Measurements from ENCODE around the gene MOK. TPM values are rescaled to one million over a fixed set of nuclear protein-coding genes. Genes with fewer than 3 reads are reported as not detected.
A peak's percentile ranks its signal among the peaks of the same experiment; 100 is the strongest.

MOK gene
- total RNA-seq, 4 donors from 2014 or later: 1.3 to 2.8 (median 2.3) TPM

DNA sequence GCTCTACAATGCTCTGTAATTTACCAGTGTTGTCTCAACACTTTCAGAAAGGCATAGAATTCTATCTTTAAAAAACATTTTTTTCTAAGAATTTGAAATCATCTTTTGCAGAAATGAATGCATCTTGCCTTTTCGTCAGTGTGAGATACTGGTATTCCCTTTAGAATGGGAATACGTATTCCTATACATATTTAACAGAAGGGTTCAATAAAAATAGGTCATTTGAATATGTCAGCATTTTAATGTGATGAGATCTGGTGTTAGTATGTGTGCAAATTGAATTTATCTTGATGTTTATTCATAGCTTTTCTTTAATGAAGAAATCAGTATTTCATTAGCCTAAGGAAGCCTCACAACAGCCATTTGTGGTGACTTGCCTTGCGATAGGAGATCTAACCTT is 121.1 kb downstream of the MOK start:
- Histone ChIP-seq H3K27ac (peak overlapping the region in 3 of 4 donors; percentile 2 to 80 (median 62)), H3K4me1 (peaks cover 74 to 77% of the 10 kb centered on the region in 2 donors), H3K36me3 (no peaks in the 10 kb centered on the region), H3K27me3 (no peaks in the 10 kb centered on the region), H3K4me3 (no peak overlapping the region), H3K9me3 (no peaks in the 10 kb centered on the region)
- DNase-seq: no peak
- TF ChIP-seq, protein P1, sequence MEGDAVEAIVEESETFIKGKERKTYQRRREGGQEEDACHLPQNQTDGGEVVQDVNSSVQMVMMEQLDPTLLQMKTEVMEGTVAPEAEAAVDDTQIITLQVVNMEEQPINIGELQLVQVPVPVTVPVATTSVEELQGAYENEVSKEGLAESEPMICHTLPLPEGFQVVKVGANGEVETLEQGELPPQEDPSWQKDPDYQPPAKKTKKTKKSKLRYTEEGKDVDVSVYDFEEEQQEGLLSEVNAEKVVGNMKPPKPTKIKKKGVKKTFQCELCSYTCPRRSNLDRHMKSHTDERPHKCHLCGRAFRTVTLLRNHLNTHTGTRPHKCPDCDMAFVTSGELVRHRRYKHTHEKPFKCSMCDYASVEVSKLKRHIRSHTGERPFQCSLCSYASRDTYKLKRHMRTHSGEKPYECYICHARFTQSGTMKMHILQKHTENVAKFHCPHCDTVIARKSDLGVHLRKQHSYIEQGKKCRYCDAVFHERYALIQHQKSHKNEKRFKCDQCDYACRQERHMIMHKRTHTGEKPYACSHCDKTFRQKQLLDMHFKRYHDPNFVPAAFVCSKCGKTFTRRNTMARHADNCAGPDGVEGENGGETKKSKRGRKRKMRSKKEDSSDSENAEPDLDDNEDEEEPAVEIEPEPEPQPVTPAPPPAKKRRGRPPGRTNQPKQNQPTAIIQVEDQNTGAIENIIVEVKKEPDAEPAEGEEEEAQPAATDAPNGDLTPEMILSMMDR (IDR thresholded peaks at IDR 0.05 in 4 of 5, conservative IDR thresholded peaks at IDR 0.05 in 1 of 5): no peak
- TF ChIP-seq POLR2A (IDR thresholded peaks at IDR 0.05): no peak
- in situ Hi-C loops (cut with MboI; ENCODE audit: low sequenced_read_pairs in 4 of 4): no loop called here
- intact Hi-C loops (cut with DNase I; ENCODE audit: low total_unique reads): no loop called here
- ATAC-seq: no peak

DNA sequence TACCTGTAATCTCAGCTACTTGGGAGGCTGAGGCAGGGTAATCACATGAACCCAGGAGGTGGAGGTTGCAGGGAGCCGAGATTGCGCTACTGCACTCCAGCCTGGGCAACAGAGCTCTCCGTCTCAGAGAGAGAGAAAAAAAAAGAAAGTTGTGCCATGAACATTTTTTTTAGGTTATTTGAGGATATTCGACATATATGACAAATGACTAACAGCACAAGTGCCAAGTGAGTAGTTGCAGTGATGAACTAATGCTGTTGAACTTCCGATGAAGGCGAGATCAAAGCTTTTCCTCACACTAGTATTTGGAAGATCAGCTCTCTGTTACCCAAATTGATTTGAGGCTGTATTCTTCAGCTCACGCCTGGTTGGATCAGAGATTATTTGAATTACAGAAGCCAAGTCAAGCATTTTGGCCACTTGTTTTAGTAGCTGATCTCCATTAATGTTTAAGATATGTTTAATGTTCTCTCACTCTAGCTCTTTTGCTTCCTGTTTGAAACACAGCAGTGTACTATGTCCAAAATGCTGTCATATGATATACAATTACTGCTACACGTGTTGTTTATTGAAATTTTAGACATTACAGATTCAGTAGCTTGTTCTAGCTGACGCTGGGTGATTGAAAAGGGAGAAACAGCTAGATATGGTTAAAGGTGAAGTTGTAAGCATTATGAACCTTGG is 121.9 kb downstream of the MOK start:
- Histone ChIP-seq H3K4me1 (peaks cover 73 to 78% of the 10 kb centered on the region in 2 donors), H3K36me3 (no peaks in the 10 kb centered on the region), H3K27ac (peak overlapping the region; percentile 2 to 80 (median 54)), H3K27me3 (no peaks in the 10 kb centered on the region), H3K9me3 (no peaks in the 10 kb centered on the region), H3K4me3 (no peak overlapping the region)
- no peak for DNase-seq
- in situ Hi-C loops (cut with MboI; ENCODE audit: low sequenced_read_pairs in 4 of 4) (no loop called here), intact Hi-C loops (cut with DNase I; ENCODE audit: low total_unique reads) (no loop called here)
- TF ChIP-seq, protein P1 (IDR thresholded peaks at IDR 0.05 in 4 of 5, conservative IDR thresholded peaks at IDR 0.05 in 1 of 5): no peak
- TF ChIP-seq POLR2A (IDR thresholded peaks at IDR 0.05): peak in 1 of 2 donors; percentile 38
- peak in 1 of 2 donors; percentile 74 for ATAC-seq

DNA sequence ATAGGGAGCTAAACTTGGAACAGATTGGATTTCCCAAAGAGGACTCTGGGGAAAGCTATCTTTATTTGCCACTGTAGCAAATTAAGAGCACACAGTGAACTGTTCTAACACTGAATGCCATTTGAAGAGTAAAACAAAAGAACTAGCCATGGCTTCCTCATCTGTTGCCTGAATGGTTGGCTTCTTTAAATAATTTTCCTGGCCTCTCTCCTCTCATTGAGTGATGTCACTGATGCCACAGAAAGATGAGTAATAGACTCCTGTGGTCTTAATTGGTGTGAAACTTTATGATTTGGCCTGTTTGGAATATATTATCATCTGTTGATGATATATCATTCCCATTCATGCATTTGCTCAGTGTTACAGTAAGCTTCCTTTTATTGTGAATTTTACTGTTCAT is 122.8 kb downstream of the MOK start:
- peaks cover 64 to 69% of the 10 kb centered on the region in 2 donors for H3K4me1 ChIP-seq
- H3K27me3 ChIP-seq: no peaks in the 10 kb centered on the region
- intact Hi-C loops (cut with DNase I; ENCODE audit: low total_unique reads): no loop called here
- DNase-seq: no peak
- TF ChIP-seq POLR2A (IDR thresholded peaks at IDR 0.05): no peak
- TF ChIP-seq, protein P1 (IDR thresholded peaks at IDR 0.05 in 4 of 5, conservative IDR thresholded peaks at IDR 0.05 in 1 of 5): no peak
- in situ Hi-C loops (cut with MboI; ENCODE audit: low sequenced_read_pairs in 4 of 4): no loop called here
- H3K4me3 ChIP-seq: no peak overlapping the region
- no peaks in the 10 kb centered on the region for H3K36me3 ChIP-seq
- peak overlapping the region in 3 of 4 donors; percentile 80 to 82 (median 80) for H3K27ac ChIP-seq
- ATAC-seq: no peak
- no peaks in the 10 kb centered on the region for H3K9me3 ChIP-seq

DNA sequence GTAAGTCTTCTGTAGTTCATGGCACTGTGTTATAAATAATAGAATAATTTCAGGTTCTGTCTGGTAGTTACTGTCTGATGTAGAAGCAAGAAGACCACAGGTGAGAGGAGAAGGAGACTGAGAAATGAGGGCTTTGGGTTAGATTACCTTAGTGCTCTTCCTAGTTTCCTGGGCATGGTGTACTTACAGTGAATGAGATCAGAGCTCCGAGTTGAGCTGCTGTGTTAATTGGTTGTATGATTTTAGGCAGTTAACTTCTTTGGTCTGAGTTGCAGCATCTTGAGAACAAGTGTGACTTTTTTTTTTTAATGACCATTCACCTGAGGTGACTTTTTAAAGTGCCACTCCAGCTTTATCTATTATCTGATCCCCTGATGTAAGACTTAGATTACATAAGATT is 123.8 kb downstream of the MOK start:
- Histone ChIP-seq H3K27me3 (no peaks in the 10 kb centered on the region), H3K27ac (peak overlapping the region; percentile 41 to 82 (median 80)), H3K36me3 (no peaks in the 10 kb centered on the region), H3K9me3 (no peaks in the 10 kb centered on the region), H3K4me1 (peaks cover 57 to 61% of the 10 kb centered on the region in 2 donors), H3K4me3 (peak overlapping the region in 1 of 4 donors; percentile 35)
- in situ Hi-C loops (cut with MboI; ENCODE audit: low sequenced_read_pairs in 4 of 4): no loop called here
- TF ChIP-seq, protein P1 (IDR thresholded peaks at IDR 0.05 in 4 of 5, conservative IDR thresholded peaks at IDR 0.05 in 1 of 5): no peak
- TF ChIP-seq POLR2A (IDR thresholded peaks at IDR 0.05): no peak
- DNase-seq (no peak), ATAC-seq (peak in 1 of 2 donors; percentile 36)
- intact Hi-C loops (cut with DNase I; ENCODE audit: low total_unique reads): no loop called here
